Measurements from ENCODE around the gene DYRK4.
A peak's percentile ranks its signal among the peaks of the same experiment; 100 is the strongest.

DYRK4 gene

GRCh38 chr12:4630262-4630661 lies 68.3 kb downstream of the DYRK4 start:
- no peak for DNase-seq

GRCh38 chr12:4643747-4644146 lies 81.7 kb downstream of the DYRK4 start:
- DNase-seq = no peak

- no peak for DNase-seq
Observed at GRCh38 chr12:4645023-4645422, 83.0 kb downstream of the DYRK4 start.

- no peak for DNase-seq
Observed at GRCh38 chr12:4648104-4648500, 86.1 kb downstream of the DYRK4 start.

GRCh38 chr12:4648501-4649357 lies 86.7 kb downstream of the DYRK4 start, which contains the start of the genes AKAP3 and NDUFA9:
AKAP3 (minus strand) TSS chr12:4649051; CDS start chr12:4638196, 10,855 bp downstream.
NDUFA9 (plus strand) TSS chr12:4649114; CDS start chr12:4649127, 13 bp downstream.
- DNase-seq = peak; percentile 72

GRCh38 chr12:4649358-4649661 lies 87.3 kb downstream of the DYRK4 start:
- no peak for DNase-seq

- DNase-seq = no peak
Observed at GRCh38 chr12:4653257-4653656, 91.2 kb downstream of the DYRK4 start.

- no peak for DNase-seq
Observed at GRCh38 chr12:4653691-4654090, 91.7 kb downstream of the DYRK4 start.

Measured in NCI-H2029 (cell line).